PC-9 (cell line): ENCODE data around the gene HKDC1.

Experiments
- EZH2 ChIP-seq: fragments of 200-600 bp; sonication (generic); IDR thresholded peaks from 2 replicates; pipeline ENCODE4 v1.8.0; 2017; ENCODE audit warnings: antibody characterized with exemption, low read depth
- TF ChIP-seq, protein P1 (sequence below): fragments of 200-600 bp; sonication (generic); conservative IDR thresholded peaks from 2 replicates; pipeline ENCODE4 v1.6.1; 2017; ENCODE audit warnings: mixed run types, antibody characterized with exemption, mild to moderate bottlenecking, moderate library complexity

DNA sequence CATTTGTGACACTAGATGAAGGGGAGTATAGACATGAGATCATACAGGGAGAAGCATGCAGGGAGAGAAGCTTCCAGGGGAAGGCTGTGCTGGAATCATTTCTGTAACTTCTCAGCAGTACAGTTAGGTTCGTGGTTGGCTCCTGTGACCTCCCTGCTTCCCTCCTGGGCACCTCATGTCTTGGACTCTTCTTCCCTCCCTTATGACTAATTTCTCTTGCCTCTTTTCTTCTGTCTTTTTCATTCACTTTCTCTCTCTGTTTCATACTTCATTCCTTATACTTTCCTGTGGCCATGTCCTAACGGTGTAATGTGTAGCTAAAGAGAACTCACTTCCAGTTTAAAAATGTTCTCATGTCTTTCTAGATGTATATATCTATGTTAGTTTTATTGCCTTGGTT, 19.1 kb upstream of the HKDC1 start:
- TF ChIP-seq, protein P1, sequence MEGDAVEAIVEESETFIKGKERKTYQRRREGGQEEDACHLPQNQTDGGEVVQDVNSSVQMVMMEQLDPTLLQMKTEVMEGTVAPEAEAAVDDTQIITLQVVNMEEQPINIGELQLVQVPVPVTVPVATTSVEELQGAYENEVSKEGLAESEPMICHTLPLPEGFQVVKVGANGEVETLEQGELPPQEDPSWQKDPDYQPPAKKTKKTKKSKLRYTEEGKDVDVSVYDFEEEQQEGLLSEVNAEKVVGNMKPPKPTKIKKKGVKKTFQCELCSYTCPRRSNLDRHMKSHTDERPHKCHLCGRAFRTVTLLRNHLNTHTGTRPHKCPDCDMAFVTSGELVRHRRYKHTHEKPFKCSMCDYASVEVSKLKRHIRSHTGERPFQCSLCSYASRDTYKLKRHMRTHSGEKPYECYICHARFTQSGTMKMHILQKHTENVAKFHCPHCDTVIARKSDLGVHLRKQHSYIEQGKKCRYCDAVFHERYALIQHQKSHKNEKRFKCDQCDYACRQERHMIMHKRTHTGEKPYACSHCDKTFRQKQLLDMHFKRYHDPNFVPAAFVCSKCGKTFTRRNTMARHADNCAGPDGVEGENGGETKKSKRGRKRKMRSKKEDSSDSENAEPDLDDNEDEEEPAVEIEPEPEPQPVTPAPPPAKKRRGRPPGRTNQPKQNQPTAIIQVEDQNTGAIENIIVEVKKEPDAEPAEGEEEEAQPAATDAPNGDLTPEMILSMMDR, result no peak
- no peak for TF ChIP-seq EZH2
